HG03558 (cell line): Measurements from ENCODE around the gene EPHB1.

Experiments
- ATAC-seq: cut with Tn5 transposase; IDR thresholded peaks from one replicate; pipeline ENCODE4 v1.9.1; 2021; ENCODE audit warnings: moderate number of reproducible peaks; ENCODE audit not compliant: unreplicated experiment; ENCODE audit errors: extremely low read depth

The EPHB1 gene

DNA sequence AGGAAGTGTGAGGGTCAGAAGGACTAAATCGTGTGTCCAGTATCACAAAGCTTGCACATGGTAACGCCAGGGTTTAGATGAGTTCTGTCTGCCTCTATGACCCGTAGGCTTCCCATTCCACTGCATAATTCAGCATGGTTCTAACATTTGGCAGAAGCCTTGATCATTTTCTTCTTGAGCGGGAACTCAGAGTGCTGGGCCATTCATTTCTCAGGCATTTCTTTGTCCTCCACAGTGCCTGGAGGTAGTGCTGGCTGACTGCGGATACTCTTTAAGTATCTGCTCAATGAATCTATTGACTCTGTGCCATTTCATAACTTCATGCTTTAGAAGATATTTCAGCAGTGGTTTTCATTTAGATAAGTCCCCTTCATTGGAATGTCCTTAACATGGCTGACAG, 370.2 kb downstream of the EPHB1 start:
- ATAC-seq = no peak

DNA sequence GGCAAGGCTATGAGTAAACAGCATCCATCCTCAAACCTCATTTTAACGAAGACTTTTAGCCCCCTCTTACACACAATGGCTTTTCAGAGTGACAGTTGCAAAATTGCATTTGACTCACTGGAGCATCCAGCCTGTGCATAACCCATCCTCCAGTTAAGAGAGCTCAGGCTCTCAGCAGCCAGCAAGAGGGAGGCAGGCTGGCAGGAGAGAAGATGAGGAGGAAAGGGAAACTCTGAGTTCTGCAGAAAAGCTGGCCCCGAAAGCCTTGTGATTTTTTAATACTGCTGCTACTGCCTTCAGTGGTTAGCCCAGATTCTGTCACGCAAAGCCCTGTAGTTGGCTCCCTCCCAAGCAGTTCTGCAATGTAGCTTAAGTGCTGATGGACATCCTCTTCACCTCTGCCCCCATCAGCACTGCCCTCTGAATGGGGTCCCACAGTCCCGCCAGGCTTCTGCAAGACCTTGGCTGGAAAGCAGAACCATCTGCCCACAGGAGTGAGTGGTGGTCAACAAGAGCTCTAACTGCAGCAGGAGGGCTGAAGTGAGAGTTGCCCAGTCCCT, 371.3 kb downstream of the EPHB1 start:
- no peak for ATAC-seq

DNA sequence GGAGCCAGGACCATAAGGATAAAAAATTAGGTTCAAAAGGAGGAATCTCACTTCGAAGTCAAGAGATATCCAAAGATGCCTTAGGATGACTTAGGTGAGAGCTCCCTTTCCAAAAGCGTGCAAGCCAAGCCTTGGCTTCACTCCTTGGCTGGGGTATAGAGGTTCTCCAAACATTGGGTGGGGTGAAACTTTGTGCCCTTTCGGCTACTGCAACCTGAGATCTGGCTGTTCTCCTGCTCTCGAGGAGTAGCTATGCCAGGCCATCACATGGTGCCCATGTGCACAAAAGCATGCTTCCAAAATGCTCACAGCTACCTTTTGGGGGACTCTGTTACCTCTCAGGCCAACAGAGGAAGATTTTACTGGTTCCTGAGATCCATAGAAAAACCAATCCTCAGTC, 373.8 kb downstream of the EPHB1 start:
- no peak for ATAC-seq

- ATAC-seq = no peak
Measured at GRCh38 chr3:135169651-135170050, 374.6 kb downstream of the EPHB1 start.

GRCh38 chr3:135170732-135171131, 375.7 kb downstream of the EPHB1 start:
- no peak for ATAC-seq

- no peak for ATAC-seq
Measured at GRCh38 chr3:135172191-135172869, 377.3 kb downstream of the EPHB1 start.

DNA sequence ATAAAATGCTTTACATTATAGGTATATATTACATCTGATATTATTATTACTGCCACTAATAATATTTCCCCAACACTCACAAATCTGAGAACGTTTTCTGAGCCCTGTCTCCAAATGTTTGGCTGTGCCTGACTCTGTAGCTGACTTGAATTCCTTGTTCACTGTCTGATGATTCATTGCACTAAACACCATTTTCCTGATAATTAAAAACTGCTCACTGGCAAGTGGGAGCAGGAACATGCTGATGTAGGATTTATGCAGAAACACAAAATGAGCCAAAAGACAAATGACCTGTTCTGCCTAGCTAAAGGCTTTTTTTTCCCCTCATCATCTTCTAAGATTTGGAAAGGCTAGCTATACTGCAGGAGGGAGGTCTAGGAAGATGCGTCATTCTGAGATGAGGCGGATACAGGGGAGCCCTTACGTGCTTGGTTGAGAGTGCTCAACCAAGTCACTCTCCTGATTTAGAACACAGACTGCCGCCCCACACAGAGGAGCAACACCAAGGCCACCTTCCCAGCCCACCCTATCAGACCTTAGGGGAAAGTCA, 380.7 kb downstream of the EPHB1 start:
- no peak for ATAC-seq

DNA sequence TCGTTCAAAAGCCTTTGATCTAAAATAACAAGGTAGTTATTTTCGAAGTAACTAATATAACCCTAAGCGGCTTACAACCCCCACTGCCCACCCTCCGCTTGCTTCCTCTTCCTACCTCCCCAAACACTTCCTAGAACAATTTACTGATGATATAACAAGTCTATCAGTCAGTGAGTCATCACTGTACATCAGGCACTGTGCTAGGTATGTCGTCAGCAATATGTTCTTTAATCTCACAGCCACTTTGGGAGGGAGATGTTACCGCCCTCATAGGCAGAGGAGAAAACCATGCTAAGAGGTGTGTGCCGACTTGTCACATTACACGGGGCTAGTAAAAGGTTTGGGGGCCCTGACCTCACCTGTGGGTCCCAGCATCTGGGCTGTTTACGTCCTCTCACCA, 381.8 kb downstream of the EPHB1 start:
- no peak for ATAC-seq

- ATAC-seq = no peak
Measured at GRCh38 chr3:135178566-135178965, 383.5 kb downstream of the EPHB1 start.

GRCh38 chr3:135181408-135181807, 386.3 kb downstream of the EPHB1 start:
- no peak for ATAC-seq

- no peak for ATAC-seq
Measured at GRCh38 chr3:135182364-135182998, 387.4 kb downstream of the EPHB1 start.

- ATAC-seq = no peak
Measured at GRCh38 chr3:135190658-135191057, 395.6 kb downstream of the EPHB1 start.

DNA sequence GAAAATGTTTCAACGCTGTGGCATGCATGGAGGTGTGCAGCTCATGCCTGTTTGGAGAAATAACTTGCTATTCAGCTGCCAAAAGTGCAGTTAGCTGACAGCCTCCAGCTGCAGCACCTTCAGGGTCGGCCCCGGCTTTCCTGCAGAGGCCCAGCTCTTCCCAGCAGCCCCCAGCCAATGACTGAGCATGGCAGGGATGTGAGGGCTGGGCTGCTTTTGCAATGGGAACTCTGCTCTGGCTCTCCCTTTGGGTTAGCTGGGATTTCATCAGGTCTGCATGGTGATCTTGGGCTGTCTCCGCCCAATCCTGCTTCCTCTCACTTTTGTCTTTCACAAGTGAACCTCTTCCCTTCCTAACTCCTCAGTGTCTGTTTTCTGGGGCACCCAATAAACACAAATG, 396.6 kb downstream of the EPHB1 start:
- no peak for ATAC-seq

GRCh38 chr3:135192929-135193328, 397.9 kb downstream of the EPHB1 start:
- ATAC-seq = no peak

DNA sequence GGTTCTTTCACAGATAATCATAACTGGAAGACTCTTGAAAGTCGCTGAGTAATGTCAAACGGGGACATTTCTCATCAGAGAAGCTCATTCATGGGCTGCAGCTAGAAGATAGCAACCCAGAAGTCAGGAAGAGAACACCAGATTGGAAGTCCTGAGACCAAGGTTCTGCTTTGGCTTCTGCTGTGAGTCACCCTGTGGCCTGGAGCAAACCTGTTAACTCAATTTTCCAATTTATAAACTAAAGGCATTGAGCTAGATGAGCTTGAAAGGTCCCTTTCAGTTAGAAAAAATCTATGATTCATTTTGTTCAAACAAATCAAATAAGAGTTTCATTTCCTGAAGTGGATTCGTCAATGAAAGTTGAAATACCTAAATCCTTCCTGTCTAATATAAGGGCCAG, 402.2 kb downstream of the EPHB1 start:
- ATAC-seq = no peak

DNA sequence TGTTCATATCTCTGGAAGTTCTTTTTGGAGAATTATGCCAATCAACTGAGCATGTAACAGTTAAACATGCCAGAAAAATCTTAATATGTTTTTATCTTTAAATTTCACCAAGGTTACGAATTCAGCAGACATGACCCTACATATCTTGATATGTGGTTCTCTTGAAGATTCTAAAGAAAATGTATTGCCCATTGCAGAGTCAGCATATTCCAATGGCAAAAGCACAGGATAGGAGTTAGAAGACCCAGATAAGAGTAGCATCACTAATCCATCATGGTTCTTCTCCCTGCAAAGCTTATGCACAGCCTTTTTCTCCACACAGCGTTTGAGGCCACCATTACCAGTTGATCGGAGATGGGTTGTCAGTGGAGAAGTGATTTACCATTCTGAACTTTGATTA, 402.8 kb downstream of the EPHB1 start:
- no peak for ATAC-seq

GRCh38 chr3:135199137-135199536, 404.1 kb downstream of the EPHB1 start:
- no peak for ATAC-seq

- ATAC-seq = no peak
Measured at GRCh38 chr3:135203026-135203425, 408.0 kb downstream of the EPHB1 start.

GRCh38 chr3:135213213-135213612, 418.2 kb downstream of the EPHB1 start:
- ATAC-seq = no peak

DNA sequence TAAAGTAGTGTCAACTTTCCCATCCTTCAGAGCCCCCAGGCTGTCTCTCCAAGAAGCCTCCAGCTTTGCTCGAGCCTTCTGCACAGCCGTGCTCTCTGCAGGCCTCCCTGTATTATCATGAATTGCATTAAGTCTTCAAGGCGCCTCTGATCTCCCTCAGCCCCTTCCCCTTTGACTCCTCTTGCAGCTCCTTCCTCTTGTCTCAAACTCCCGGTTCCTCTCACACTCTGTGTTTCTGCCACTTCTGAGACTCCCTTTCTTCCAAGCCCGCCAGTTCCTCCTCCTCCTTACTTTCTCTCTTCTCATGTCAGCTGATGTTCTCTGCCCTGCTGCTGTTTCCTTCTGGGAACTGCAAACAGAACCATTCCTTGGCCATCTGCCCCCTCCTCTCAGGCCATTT, 418.8 kb downstream of the EPHB1 start:
- no peak for ATAC-seq

GRCh38 chr3:135214400-135214799, 419.3 kb downstream of the EPHB1 start:
- ATAC-seq = no peak

GRCh38 chr3:135215516-135215915, 420.5 kb downstream of the EPHB1 start:
- ATAC-seq = no peak
